Esophagus muscularis mucosa (tissue), 4 donors: ENCODE data around the gene FRMD4A. TPM values are rescaled to one million over a fixed set of nuclear protein-coding genes. Genes with fewer than 3 reads are reported as not detected.
A peak's percentile ranks its signal among the peaks of the same experiment; 100 is the strongest.

ENCODE experiments used
- DNase-seq: peaks from one replicate; pipeline ENCODE4 v3.0.0-alpha.2; 2017; ENCODE audit errors: extremely low spot score
- H3K27ac ChIP-seq, 4 donors: fragments of 200-600 bp; sonication (generic); replicated peaks in 1 of 4; 1 replicate in 3 of 4; 2 replicates in 1 of 4; pipeline ENCODE4 v1.5.1; 2016 to 2019; ENCODE audit warnings: mild to moderate bottlenecking in 1 of 4
- H3K27me3 ChIP-seq, 4 donors: fragments of 200-600 bp; sonication (generic); one replicate each; pipeline versions ENCODE4 v1.5.1 to v1.6.0; 2016 to 2019
- H3K36me3 ChIP-seq, 4 donors: fragments of 200-600 bp; sonication (generic); one replicate each; pipeline ENCODE4 v1.5.1; 2016 to 2019
- H3K4me1 ChIP-seq, 4 donors: fragments of 200-600 bp; sonication (generic); one replicate each; pipeline ENCODE4 v1.5.1; 2016 to 2019
- H3K4me3 ChIP-seq, 4 donors: fragments of 200-600 bp; sonication (generic); 1 replicate in 2 of 4; 2 replicates in 2 of 4; pipeline ENCODE4 v1.5.1; 2016 to 2019; ENCODE audit warnings: mild to moderate bottlenecking in 4 of 4, moderate library complexity in 1 of 4
- H3K9me3 ChIP-seq, 4 donors: fragments of 200-600 bp; sonication (generic); 1 replicate in 3 of 4; 2 replicates in 1 of 4; pipeline ENCODE4 v1.5.1; 2016 to 2019
- CTCF ChIP-seq, 3 experiments: fragments of 200-600 bp in 2 of 3; fragments of 450-650 bp in 1 of 3; sonication (generic) in 2 of 3; IDR thresholded peaks; one replicate each; pipeline ENCODE4 v1.5.1; 2017 to 2019; ENCODE audit warnings: antibody characterized with exemption in 3 of 3, mild to moderate bottlenecking in 2 of 3, moderate library complexity in 1 of 3
- EP300 ChIP-seq: sonication (generic); formaldehyde crosslinking; IDR thresholded peaks from one replicate; pipeline ENCODE4 v1.6.1; 2017; ENCODE audit warnings: antibody characterized with exemption
- POLR2A ChIP-seq: fragments of 450-650 bp; IDR thresholded peaks from one replicate; pipeline ENCODE4 v1.6.1; 2017; ENCODE audit warnings: antibody characterized with exemption, moderate library complexity, mild to moderate bottlenecking, low read depth
- POLR2AphosphoS5 ChIP-seq, 2 donors: sonication (generic); formaldehyde crosslinking; IDR thresholded peaks; one replicate each; pipeline ENCODE4 v1.6.1; 2017; ENCODE audit warnings: antibody characterized with exemption in 2 of 2
- WGBS: methylation state at CpG from one replicate; pipeline ENCODE4 v1.1.5; 2018; 5-methylcytosine and 5-hydroxymethylcytosine counted together
- intact Hi-C: fragments of 100-400 bp; cut with DNase I; formaldehyde crosslinking; loops from one replicate; pipeline ENCODE4 v1.15.1; 2023
- total RNA-seq, 4 donors: library from RNA; depleted of rRNA; stranded (reverse); fragments of >200 nt; gene quantifications; one replicate each; pipeline versions ENCODE4 v1.1.0 to v1.2.1, GENCODE V29; 2016

Gene FRMD4A
- total RNA-seq, 4 donors from 2014 or later, result 17.0 to 28.8 (median 21.8) TPM

GRCh38 chr10:14345262-14345661 is 14.5 kb upstream of the FRMD4A start:
- no peaks in the 10 kb centered on the region for H3K4me1 ChIP-seq
- no peak for TF ChIP-seq EP300
- no peak for TF ChIP-seq POLR2A
- no peak for TF ChIP-seq POLR2AphosphoS5 (IDR thresholded peaks at IDR 0.05)
- no peak for TF ChIP-seq CTCF (IDR thresholded peaks at IDR 0.05)
- no peaks in the 10 kb centered on the region for H3K36me3 ChIP-seq
- intact Hi-C loops, result no loop called here
- 89% methylated on average over 2 of the region's 2 CpGs for WGBS
- H3K9me3 ChIP-seq, result no peaks in the 10 kb centered on the region
- peak; percentile 42 for DNase-seq
- H3K4me3 ChIP-seq, result no peak overlapping the region
- no peak overlapping the region for H3K27ac ChIP-seq
- no peaks in the 10 kb centered on the region for H3K27me3 ChIP-seq

- intact Hi-C loops, result no loop called here
- no peaks in the 10 kb centered on the region for H3K9me3 ChIP-seq
- DNase-seq, result peak; percentile 90
- no peaks in the 10 kb centered on the region for H3K4me1 ChIP-seq
- H3K4me3 ChIP-seq, result no peak overlapping the region
- H3K27me3 ChIP-seq, result no peaks in the 10 kb centered on the region
- WGBS, result 96% methylated on average over 4 of the region's 6 CpGs
- H3K27ac ChIP-seq, result no peak overlapping the region
- H3K36me3 ChIP-seq, result no peaks in the 10 kb centered on the region
- TF ChIP-seq POLR2A (no peak), CTCF (IDR thresholded peaks at IDR 0.05) (no peak), POLR2AphosphoS5 (IDR thresholded peaks at IDR 0.05) (no peak), EP300 (no peak)
Observed at GRCh38 chr10:14340051-14340744, 9.5 kb upstream of the FRMD4A start.

GRCh38 chr10:14336736-14337135 is 6.0 kb upstream of the FRMD4A start:
- H3K4me1 ChIP-seq, result peaks cover 0 to 8% (median 4%) of the 10 kb centered on the region in 4 donors
- H3K27me3 ChIP-seq, result no peaks in the 10 kb centered on the region
- H3K9me3 ChIP-seq, result no peaks in the 10 kb centered on the region
- no peak overlapping the region for H3K27ac ChIP-seq
- DNase-seq, result no peak
- no peaks in the 10 kb centered on the region for H3K36me3 ChIP-seq
- TF ChIP-seq POLR2AphosphoS5 (IDR thresholded peaks at IDR 0.05) (no peak), POLR2A (no peak)
- H3K4me3 ChIP-seq, result no peak overlapping the region
- 88% methylated on average over 2 of the region's 2 CpGs for WGBS
- intact Hi-C loops, result no loop called here

GRCh38 chr10:14334771-14335170 is 4.0 kb upstream of the FRMD4A start:
- TF ChIP-seq CTCF (IDR thresholded peaks at IDR 0.05) (no peak), POLR2A (no peak), EP300 (no peak), POLR2AphosphoS5 (IDR thresholded peaks at IDR 0.05) (no peak)
- H3K4me1 ChIP-seq, result peaks cover 0 to 23% (median 18%) of the 10 kb centered on the region in 4 donors
- no peaks in the 10 kb centered on the region for H3K36me3 ChIP-seq
- intact Hi-C loops, result no loop called here
- peak; percentile 68 for DNase-seq
- no peaks in the 10 kb centered on the region for H3K9me3 ChIP-seq
- H3K4me3 ChIP-seq, result no peak overlapping the region
- WGBS, result 93% methylated on average over 2 of the region's 2 CpGs
- H3K27ac ChIP-seq, result no peak overlapping the region
- no peaks in the 10 kb centered on the region for H3K27me3 ChIP-seq

- no peaks in the 10 kb centered on the region for H3K9me3 ChIP-seq
- no peak overlapping the region for H3K4me3 ChIP-seq
- no peak for DNase-seq
- intact Hi-C loops, result no loop called here
- H3K36me3 ChIP-seq, result no peaks in the 10 kb centered on the region
- H3K27ac ChIP-seq, result no peak overlapping the region
- 81% methylated on average over 2 of the region's 2 CpGs for WGBS
- TF ChIP-seq POLR2A (no peak), POLR2AphosphoS5 (IDR thresholded peaks at IDR 0.05) (no peak), CTCF (IDR thresholded peaks at IDR 0.05) (no peak), EP300 (no peak)
- no peaks in the 10 kb centered on the region for H3K27me3 ChIP-seq
- H3K4me1 ChIP-seq, result peaks cover 0 to 30% (median 25%) of the 10 kb centered on the region in 4 donors
Observed at GRCh38 chr10:14333606-14334005, 2.9 kb upstream of the FRMD4A start.
